Trophoblast cell (in vitro differentiated cells and primary cell): ENCODE data around the gene PPIP5K1.

Experiments
- DNase-seq, 2 donors: peaks; one replicate each; pipeline ENCODE4 v3.0.0-alpha.2; 2016
- H2AFZ ChIP-seq: 2 replicates; pipeline ENCODE4 v1.6.1; 2013; ENCODE audit warnings: low read length, moderate library complexity, mild to moderate bottlenecking; ENCODE audit not compliant: insufficient read depth, poor library complexity
- H2AK5ac ChIP-seq: 2 replicates; pipeline ENCODE4 v1.6.1; 2013; ENCODE audit warnings: mild to moderate bottlenecking, low read length
- H2BK120ac ChIP-seq: 2 replicates; pipeline ENCODE4 v1.6.1; 2013; ENCODE audit warnings: low read length, mild to moderate bottlenecking, moderate library complexity; ENCODE audit not compliant: insufficient read depth, poor library complexity
- H2BK12ac ChIP-seq: 2 replicates; pipeline ENCODE4 v1.6.1; 2013; ENCODE audit warnings: mild to moderate bottlenecking, low read length, moderate library complexity
- H2BK5ac ChIP-seq: 2 replicates; pipeline ENCODE4 v1.6.1; 2013; ENCODE audit warnings: low read length, low read depth, moderate library complexity, mild to moderate bottlenecking; ENCODE audit not compliant: poor library complexity
- H3K14ac ChIP-seq: 2 replicates; pipeline ENCODE4 v1.6.1; 2013; ENCODE audit warnings: mild to moderate bottlenecking, low read length
- H3K18ac ChIP-seq: 2 replicates; pipeline ENCODE4 v1.6.1; 2013; ENCODE audit warnings: mild to moderate bottlenecking, low read length
- H3K23ac ChIP-seq: 2 replicates; pipeline ENCODE4 v1.6.1; 2013; ENCODE audit warnings: low read length
- H3K27ac ChIP-seq: 2 replicates; pipeline ENCODE4 v1.5.1; 2013; ENCODE audit warnings: low read depth, mild to moderate bottlenecking, inconsistent platforms, low read length, moderate library complexity
- H3K27me3 ChIP-seq: 2 replicates; pipeline ENCODE4 v1.6.1; 2013; ENCODE audit warnings: inconsistent platforms, mild to moderate bottlenecking, low read length, moderate library complexity; ENCODE audit not compliant: insufficient read depth
- H3K36me3 ChIP-seq, 2 experiments: 1 replicate in 1 of 2; 2 replicates in 1 of 2; pipeline ENCODE4 v1.6.1; 2013; ENCODE audit warnings: low read length in 2 of 2, mild to moderate bottlenecking in 2 of 2, moderate library complexity in 1 of 2; ENCODE audit not compliant: insufficient read depth in 2 of 2, control insufficient read depth in 1 of 2
- H3K4ac ChIP-seq: 2 replicates; pipeline ENCODE4 v1.6.1; 2013; ENCODE audit warnings: low read depth, mild to moderate bottlenecking, low read length, moderate library complexity
- H3K4me1 ChIP-seq, 2 experiments: 1 replicate in 1 of 2; 2 replicates in 1 of 2; pipeline ENCODE4 v1.6.1; 2013; ENCODE audit warnings: low read length in 2 of 2, mild to moderate bottlenecking in 2 of 2, moderate library complexity in 1 of 2; ENCODE audit not compliant: insufficient read depth in 2 of 2, control insufficient read depth in 1 of 2
- H3K4me2 ChIP-seq: 2 replicates; pipeline ENCODE4 v1.6.1; 2013; ENCODE audit warnings: inconsistent platforms, mild to moderate bottlenecking, low read length, moderate library complexity
- H3K4me3 ChIP-seq: 2 replicates; pipeline ENCODE4 v1.5.1; 2013; ENCODE audit warnings: mild to moderate bottlenecking, low read depth, low read length, inconsistent platforms
- H3K79me1 ChIP-seq: one replicate; pipeline ENCODE4 v1.6.1; 2013; ENCODE audit warnings: low read length
- H3K79me2 ChIP-seq: 2 replicates; pipeline ENCODE4 v1.6.1; 2013; ENCODE audit warnings: low read length, mild to moderate bottlenecking; ENCODE audit not compliant: control insufficient read depth, insufficient read depth, poor library complexity
- H3K9ac ChIP-seq: 2 replicates; pipeline ENCODE4 v1.6.1; 2013; ENCODE audit warnings: mild to moderate bottlenecking, low read length
- H3K9me3 ChIP-seq: 2 replicates; pipeline ENCODE4 v1.6.1; 2013; ENCODE audit warnings: low read depth, mild to moderate bottlenecking, control low read depth, inconsistent platforms, low read length; ENCODE audit not compliant: insufficient read depth
- H4K12ac ChIP-seq: 2 replicates; pipeline ENCODE4 v1.6.1; 2013; ENCODE audit warnings: low read depth, mild to moderate bottlenecking, low read length, moderate library complexity
- H4K8ac ChIP-seq: 2 replicates; pipeline ENCODE4 v1.6.1; 2013; ENCODE audit warnings: low read depth, mild to moderate bottlenecking, low read length, moderate library complexity
- H4K91ac ChIP-seq: one replicate; pipeline ENCODE4 v1.6.1; 2013; ENCODE audit warnings: low read depth, mild to moderate bottlenecking, low read length, moderate library complexity
- WGBS: extraction: QIAGEN DNeasy Blood & Tissue Kit; methylation state at CpG from one replicate; pipeline ENCODE4 v1.1.7; 2013; ENCODE audit warnings: missing lambda C conversion rate; ENCODE audit not compliant: insufficient read length, insufficient coverage; ENCODE audit errors: extremely low coverage; 5-methylcytosine and 5-hydroxymethylcytosine counted together

Gene PPIP5K1

GRCh38 chr15:43509660-43510199, 80.3 kb downstream of the PPIP5K1 start:
- Histone ChIP-seq H2BK120ac (no peak overlapping the region), H3K4ac (no peak overlapping the region), H2BK12ac (no peak overlapping the region), H3K14ac (no peak overlapping the region), H3K9ac (no peak overlapping the region), H3K27ac (no peak overlapping the region), H4K91ac (no peak overlapping the region), H2BK5ac (no peak overlapping the region), H3K79me2 (no peaks in the 10 kb centered on the region), H3K23ac (no peak overlapping the region), H3K4me1 (peaks cover 2 to 7% of the 10 kb centered on the region in 2 experiments), H2AK5ac (no peak overlapping the region), H3K36me3 (no peaks in the 10 kb centered on the region), H3K4me2 (peak overlapping the region; percentile 8), H3K79me1 (no peaks in the 10 kb centered on the region), H4K8ac (no peak overlapping the region), H3K27me3 (no peaks in the 10 kb centered on the region), H3K18ac (no peak overlapping the region), H4K12ac (no peak overlapping the region), H2AFZ (no peak overlapping the region), H3K4me3 (no peak overlapping the region), H3K9me3 (peaks cover 1% of the 10 kb centered on the region)
- DNase-seq: no peak
- WGBS: no CpG with 5 or more reads among the region's 8 CpGs

GRCh38 chr15:43508991-43509659, 80.9 kb downstream of the PPIP5K1 start:
- H3K4me2 ChIP-seq: no peak overlapping the region
- no peak overlapping the region for H3K23ac ChIP-seq
- no peaks in the 10 kb centered on the region for H3K79me1 ChIP-seq
- no peak for DNase-seq
- peaks cover 2 to 5% of the 10 kb centered on the region in 2 experiments for H3K4me1 ChIP-seq
- no peak overlapping the region for H4K12ac ChIP-seq
- WGBS: no CpG with 5 or more reads among the region's 9 CpGs
- no peak overlapping the region for H3K4me3 ChIP-seq
- no peak overlapping the region for H3K18ac ChIP-seq
- H3K14ac ChIP-seq: no peak overlapping the region
- H3K27ac ChIP-seq: no peak overlapping the region
- no peaks in the 10 kb centered on the region for H3K27me3 ChIP-seq
- H3K9ac ChIP-seq: no peak overlapping the region
- H2BK120ac ChIP-seq: no peak overlapping the region
- H2AK5ac ChIP-seq: no peak overlapping the region
- H4K8ac ChIP-seq: no peak overlapping the region
- H4K91ac ChIP-seq: no peak overlapping the region
- no peaks in the 10 kb centered on the region for H3K79me2 ChIP-seq
- H2AFZ ChIP-seq: no peak overlapping the region
- H3K4ac ChIP-seq: no peak overlapping the region
- H3K9me3 ChIP-seq: peaks cover 1% of the 10 kb centered on the region
- H2BK5ac ChIP-seq: no peak overlapping the region
- H3K36me3 ChIP-seq: no peaks in the 10 kb centered on the region
- no peak overlapping the region for H2BK12ac ChIP-seq

- no CpG with 5 or more reads among the region's 1 CpG for WGBS
- Histone ChIP-seq H3K9me3 (peaks cover 1% of the 10 kb centered on the region), H2BK120ac (no peak overlapping the region), H2BK12ac (no peak overlapping the region), H3K79me1 (no peaks in the 10 kb centered on the region), H3K36me3 (no peaks in the 10 kb centered on the region), H4K8ac (no peak overlapping the region), H3K9ac (no peak overlapping the region), H3K27ac (no peak overlapping the region), H3K14ac (no peak overlapping the region), H3K4me2 (no peak overlapping the region), H2BK5ac (no peak overlapping the region), H3K23ac (no peak overlapping the region), H2AFZ (no peak overlapping the region), H3K4me1 (peaks cover 2 to 5% of the 10 kb centered on the region in 2 experiments), H3K18ac (no peak overlapping the region), H4K91ac (no peak overlapping the region), H2AK5ac (no peak overlapping the region), H3K27me3 (no peaks in the 10 kb centered on the region), H3K4ac (no peak overlapping the region), H4K12ac (no peak overlapping the region), H3K4me3 (no peak overlapping the region), H3K79me2 (no peaks in the 10 kb centered on the region)
- no peak for DNase-seq
Observed at GRCh38 chr15:43508421-43508820, 81.6 kb downstream of the PPIP5K1 start.

- H2AFZ ChIP-seq: no peak overlapping the region
- H3K4ac ChIP-seq: no peak overlapping the region
- H3K4me3 ChIP-seq: no peak overlapping the region
- H3K79me2 ChIP-seq: no peaks in the 10 kb centered on the region
- no peak overlapping the region for H2BK120ac ChIP-seq
- H2AK5ac ChIP-seq: no peak overlapping the region
- H3K9ac ChIP-seq: no peak overlapping the region
- H3K79me1 ChIP-seq: no peaks in the 10 kb centered on the region
- no peaks in the 10 kb centered on the region for H3K36me3 ChIP-seq
- no peak overlapping the region for H4K91ac ChIP-seq
- H2BK12ac ChIP-seq: no peak overlapping the region
- no peak overlapping the region for H4K12ac ChIP-seq
- H3K4me1 ChIP-seq: no peaks in the 10 kb centered on the region
- H3K23ac ChIP-seq: no peak overlapping the region
- no peaks in the 10 kb centered on the region for H3K9me3 ChIP-seq
- no peaks in the 10 kb centered on the region for H3K27me3 ChIP-seq
- no peak overlapping the region for H3K14ac ChIP-seq
- H3K27ac ChIP-seq: no peak overlapping the region
- no peak overlapping the region for H3K4me2 ChIP-seq
- H4K8ac ChIP-seq: no peak overlapping the region
- no peak overlapping the region for H2BK5ac ChIP-seq
- WGBS: no CpG with 5 or more reads among the region's 1 CpG
- H3K18ac ChIP-seq: no peak overlapping the region
- DNase-seq: no peak
Observed at GRCh38 chr15:43505738-43506137, 84.3 kb downstream of the PPIP5K1 start.
